CD4-positive, alpha-beta T cell treated with Interleukin-4 for 4 hours (primary cell): ENCODE results near the gene CMTM5.

Experiments
- DNase-seq: peaks from one replicate; pipeline ENCODE4 v3.0.0-alpha.2; 2020

Gene CMTM5, protein sequence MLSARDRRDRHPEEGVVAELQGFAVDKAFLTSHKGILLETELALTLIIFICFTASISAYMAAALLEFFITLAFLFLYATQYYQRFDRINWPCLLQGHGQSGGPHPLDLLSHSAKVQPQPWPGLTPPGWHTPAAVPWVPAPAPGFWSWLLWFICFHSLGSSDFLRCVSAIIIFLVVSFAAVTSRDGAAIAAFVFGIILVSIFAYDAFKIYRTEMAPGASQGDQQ

DNA sequence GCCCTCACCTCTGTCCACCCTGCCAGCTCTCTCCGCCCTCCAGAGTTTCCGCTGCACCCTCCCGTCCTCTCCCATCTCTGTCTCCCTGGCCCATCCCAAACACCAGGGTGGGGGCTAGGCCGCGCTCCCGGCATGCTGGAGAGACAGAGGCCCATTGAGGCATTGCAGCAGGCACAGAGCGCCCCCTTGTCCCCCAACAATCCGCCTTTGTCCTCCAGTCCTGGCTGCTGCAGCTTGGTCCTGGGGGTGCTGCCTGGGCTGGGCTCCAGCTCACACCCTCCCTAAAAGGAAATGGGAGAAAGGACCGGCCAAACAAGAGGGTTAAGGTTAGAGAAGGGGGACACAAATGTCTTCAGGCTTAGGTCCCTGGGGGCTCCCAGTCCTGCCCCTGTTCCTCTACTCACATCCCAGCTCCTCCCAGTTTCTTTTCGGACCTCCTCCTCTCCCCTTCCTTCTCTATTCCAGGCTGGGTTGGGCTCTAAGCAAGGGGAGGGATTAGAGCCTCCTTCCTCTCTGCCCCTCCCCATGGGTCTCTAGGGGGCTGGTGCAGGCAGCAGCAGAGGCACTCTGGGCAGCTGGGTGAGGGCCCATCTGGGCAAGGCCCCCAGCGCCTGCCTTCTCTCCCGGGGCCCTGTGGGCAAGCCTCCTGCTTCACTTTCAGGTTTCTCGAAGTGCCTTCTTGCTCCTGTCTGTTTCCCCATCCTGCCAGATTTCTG, at the start of gene CMTM5:
CMTM5 (plus strand) TSS at position 565 of the 716 bp plus-strand sequence. CDS start 206 bp downstream, outside the sequence.
- DNase-seq, result no peak

DNA sequence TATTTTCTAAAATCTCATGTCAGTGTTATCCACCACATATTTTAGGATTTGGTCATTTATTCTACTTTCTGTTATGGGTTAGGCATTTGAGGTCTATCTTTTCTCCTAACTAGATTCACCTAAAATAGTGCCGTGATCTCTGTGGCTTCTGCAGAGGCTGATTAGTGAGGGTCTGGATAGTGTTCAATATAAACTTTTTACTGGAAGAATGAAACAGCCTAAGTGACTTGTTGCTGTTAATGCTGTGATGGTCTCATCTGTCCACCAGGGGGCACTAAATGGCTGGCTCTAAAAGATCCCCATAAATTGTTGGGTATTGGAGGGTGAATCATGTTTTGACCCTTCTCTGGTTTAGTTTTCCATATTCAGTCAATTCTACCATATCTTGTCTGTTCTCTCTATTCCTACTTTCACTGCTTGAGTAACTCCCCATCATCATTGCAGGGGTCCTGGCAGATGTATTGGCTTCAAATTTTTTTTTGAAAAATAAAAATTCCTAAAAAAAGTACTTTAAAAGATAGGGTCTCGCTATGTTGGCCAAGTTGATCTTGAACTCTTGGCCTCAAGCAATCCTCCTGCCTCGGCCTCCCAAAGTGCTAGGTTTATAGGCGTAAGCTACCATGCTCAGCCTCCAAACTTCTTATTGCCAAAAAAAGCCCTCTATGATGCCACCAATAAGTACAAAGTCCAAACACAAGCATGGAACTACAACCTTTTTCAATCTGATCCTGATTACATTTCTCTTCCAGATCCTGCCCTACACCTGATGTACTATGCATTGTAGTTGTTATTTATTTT, 48.7 kb upstream of the CMTM5 start:
- DNase-seq, result peak; percentile 76

DNA sequence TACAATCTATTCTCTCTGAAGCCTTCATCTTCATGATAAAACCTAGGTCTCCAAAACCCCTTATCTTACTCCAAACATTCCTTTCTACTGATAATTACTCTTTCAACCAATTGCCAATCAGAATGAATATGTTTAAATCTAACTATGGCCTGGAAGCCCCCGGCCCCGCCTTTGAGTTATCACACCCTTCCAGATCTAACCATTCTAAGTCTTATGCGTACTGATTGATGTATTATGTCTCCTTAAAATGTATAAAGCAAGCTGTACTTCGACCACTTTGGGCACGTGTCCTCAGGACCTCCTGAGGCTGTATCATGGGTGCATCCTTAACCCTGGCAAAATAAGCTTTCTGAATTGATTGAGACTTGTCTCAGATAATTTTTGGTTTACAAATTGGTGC, 41.2 kb upstream of the CMTM5 start:
- no peak for DNase-seq

DNA sequence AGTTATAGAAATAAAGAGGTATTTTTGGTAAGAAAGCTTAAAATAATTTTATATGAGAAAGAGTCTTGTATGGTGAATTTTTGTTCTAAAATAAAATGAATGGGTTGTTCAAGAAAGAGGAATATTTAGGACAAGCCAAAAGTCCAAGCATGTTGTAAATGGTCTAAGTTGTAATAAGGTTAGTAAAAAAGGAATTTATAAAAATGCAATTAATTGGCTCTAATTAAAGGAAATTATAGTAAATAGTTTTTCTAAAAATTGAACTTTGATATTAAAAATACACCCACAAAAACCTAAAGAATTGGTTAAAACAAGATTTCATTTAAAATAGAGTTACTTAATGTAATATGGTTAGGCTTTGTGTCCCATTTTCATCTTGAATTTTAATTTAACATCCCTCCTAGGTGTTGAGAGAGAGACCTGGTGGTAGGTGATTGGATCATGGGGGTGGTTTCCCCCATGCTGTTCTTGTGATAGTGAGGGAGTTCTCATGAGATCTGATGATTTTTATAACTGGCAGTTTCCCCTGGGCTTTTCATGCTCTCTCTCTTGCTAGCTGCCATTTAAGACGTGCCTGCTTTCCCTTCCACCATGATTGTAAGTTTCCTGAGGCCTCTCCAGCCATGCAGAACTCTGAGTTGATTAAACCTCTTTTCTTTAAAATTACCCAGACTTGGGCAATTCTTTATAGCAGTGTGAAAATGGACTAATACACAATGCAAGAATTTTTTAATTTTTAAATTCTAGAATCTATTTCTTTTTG, 37.2 kb upstream of the CMTM5 start:
- DNase-seq, result no peak

DNA sequence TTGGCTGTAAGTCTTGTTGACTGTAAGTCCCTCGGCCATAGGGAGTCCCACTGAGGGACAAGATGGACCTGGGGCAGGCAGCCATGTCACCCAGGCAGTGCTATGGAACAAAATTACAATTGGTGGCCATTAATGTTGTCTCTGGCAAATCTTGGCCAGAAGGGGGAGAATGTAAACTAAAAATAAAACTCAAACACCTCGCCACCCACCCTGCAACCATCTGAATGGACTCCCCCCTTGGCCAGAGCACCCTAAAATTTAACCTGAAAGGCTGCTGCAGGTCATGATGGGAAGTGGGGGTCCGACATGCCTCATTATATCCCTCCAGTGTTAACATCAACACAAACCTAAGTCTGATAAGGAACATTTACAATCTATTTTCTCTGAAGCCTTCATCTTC, 32.4 kb upstream of the CMTM5 start:
- DNase-seq, result no peak

DNA sequence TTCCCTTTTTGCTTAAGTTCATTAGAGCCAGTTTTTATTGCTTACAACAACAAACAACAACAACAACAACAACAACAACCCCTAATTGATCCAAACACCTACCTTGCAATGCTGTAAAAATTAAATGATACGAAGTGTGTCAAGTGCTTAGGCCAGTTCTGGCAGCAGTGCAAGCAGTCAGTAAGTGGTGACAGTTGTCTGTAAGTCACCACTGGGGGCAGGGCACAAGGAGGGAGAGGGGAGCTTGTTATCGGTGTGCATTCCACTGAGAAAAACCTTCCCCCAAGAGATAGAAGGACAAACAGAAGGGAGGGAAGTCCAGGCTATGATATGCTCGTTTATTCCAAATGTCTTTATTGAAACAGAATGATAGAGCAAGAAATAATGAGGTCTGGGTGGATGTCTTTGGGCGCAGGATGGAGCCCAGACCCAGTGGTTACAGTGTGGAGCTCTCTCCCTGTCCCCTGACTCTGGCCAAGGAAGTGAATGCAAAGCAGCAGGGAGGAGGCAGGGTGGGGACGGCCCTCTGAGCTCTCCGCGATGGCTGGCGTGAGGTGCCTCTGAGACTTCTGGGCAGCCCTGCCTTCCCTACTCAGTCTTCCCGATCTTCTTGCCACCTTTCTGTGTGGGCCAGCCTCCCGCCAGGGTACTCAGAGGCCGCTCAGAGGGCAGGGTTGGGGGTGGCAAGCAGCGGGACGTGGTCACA, 30.7 kb upstream of the CMTM5 start:
- DNase-seq, result no peak

DNA sequence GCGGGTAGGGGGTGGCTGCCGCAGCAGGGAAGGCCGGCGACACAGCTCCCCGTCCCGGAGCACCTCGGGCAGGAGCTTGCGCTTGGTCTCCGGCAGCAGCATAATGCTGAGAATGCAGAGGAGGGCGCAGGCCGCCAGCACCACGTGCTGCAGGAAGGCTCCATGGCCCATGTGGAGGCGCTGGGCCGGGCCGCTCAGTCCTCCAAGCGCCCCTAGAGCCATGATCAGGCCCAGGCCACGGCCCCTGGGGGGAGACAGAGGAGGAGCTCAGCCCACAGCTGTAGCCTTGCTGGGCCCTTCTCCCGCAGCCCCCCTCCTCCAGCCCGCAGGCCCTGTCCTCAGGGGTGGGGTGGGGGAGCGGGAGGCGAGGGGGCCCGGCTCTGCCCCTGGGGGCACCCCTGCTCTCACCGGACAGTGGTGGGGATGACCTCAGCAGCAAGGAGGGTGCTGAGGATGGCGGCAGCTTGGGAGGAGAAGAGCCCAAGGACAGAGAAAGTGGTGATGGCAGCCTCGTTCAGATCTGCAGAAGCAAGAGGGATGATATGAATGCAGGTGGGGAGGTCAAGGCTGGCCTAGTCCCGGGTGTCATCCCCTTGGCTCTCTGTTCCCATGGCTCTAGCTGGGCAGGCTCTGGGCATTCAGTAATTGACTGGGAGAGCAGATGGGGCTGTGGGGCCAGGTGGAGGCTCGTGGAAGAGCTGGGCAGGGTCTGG, 30.0 kb upstream of the CMTM5 start:
- no peak for DNase-seq

DNA sequence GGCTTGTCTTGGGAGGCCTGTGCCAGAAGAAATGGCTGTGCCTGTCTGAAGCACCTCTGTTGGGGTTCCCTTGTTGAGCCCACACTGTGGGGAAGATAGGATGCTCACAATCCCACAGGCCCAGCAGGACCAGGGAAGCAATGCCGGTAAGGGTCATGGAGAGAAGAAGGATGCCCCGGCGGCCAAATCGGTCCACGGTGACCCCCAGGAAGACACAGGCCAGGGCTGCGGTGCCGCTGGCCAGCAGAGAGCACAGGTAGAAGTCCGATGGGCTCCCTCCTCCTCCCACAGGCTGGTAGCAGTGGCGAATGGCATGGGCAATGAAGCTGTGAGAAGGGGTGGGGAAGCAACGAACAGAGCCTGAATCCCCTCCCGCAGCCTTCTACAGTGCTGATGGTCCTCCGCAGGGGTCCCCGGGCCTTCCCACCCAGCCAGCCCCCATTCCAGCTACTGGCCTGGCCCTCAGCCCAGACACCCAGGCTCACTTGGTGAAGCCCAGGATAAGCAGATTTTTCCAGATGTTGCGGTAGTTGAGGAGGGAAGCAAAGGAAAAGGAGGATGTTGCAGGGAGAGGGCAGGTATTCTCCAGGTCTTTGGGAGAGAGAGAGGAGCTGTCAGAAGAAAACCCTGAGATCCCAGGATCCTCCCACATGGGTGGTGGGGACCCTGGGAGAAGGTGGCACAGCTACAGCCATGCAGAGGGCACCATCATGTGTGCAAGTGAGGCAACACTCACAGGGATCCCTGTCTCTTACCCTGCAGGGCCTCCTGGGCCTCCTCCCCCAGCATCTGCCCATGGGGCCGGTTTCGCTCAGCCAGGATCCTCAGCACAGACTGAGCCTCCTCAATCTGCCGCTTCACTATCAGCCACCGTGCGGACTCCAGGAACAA, 29.2 kb upstream of the CMTM5 start:
- DNase-seq, result no peak

DNA sequence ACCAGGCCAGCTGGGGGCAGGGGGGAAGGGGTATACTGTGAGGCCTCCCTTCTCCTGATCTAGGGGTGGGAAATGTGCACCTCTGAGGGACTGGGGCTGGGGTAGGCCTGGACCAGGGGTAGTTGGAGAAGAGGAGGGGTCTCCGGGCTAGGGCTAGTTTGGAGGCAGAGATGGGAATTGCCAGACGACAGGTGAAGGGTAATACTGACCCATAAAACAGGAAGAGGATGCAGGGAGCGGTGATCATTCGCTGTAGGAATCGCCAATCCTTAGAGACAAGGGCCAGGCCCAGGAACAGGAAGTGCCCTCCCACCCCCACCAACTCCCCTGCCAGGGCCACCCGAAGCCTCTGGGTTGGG, 28.6 kb upstream of the CMTM5 start:
- DNase-seq, result no peak

DNA sequence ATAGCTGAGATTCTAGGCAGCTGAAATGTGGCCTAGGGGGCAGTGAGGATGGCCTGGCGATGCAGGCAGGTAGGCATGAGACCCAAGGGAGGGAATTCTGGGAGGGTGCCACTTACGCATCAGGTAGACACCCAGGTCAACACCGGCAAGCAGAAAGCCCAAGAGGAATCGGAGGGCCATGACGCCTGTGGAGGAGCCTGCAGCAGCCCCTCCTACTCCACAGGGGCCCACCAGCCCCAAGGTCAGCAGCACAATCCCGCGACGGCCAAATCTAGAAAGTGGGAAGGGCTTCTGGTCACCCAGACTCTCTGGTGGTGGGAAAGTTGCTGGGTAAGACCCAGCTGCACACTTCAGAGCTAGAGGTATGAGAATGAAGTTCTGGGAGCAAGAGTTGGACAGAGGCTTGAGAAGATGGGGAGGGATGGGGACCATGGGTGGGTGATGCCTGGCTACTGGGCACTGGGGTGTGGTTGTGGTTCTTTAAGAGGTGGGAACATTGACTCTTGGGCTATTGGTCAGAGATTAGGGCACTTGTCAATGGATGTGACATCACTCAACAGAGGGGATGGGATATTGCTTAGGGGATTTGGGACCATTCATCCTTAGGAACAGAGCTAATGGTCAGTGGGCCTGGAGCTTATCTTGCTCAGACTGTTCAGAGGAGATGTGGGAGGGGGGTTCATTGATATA, 27.5 kb upstream of the CMTM5 start:
- no peak for DNase-seq

DNA sequence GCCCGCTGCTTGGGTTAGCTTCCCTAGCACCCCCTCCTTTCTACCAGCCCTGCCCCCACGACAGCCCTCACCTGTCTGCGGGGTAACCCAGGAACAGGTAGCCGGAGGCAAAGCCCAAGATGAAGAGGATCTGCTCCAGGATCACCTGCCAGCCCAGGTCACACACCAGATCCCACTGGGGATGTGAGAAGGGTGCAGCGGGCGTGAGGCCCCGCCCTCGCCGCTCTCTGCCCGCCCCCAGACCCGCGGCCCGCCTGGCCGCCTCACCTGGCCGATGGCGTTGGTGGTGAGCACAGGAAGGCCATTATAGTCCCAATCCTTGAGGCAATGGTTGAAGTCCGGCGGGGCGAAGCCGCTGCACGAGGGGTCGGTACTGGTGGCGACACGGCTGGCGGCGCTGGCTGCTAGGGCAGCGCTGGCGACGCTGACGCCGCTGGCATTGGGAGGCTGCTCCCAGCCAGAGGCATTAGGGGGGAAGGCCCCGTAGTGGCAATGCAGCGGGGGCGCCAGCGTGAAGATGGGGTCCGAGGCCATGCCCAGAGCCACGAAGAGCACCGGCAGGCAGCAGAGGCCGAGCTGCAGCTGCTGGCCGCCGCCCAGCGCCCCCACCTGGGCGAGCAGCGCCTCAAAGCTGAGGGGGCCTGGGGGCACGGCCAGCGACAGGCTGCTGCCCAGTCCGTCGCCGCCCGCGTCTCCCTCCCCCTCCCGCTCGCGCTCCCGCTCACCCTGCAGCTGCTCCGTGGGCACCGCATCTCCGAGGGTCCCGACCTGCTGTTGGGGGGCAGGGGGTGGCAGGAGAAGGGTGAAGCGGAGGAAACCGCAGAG, 25.0 kb upstream of the CMTM5 start:
- DNase-seq, result no peak

DNA sequence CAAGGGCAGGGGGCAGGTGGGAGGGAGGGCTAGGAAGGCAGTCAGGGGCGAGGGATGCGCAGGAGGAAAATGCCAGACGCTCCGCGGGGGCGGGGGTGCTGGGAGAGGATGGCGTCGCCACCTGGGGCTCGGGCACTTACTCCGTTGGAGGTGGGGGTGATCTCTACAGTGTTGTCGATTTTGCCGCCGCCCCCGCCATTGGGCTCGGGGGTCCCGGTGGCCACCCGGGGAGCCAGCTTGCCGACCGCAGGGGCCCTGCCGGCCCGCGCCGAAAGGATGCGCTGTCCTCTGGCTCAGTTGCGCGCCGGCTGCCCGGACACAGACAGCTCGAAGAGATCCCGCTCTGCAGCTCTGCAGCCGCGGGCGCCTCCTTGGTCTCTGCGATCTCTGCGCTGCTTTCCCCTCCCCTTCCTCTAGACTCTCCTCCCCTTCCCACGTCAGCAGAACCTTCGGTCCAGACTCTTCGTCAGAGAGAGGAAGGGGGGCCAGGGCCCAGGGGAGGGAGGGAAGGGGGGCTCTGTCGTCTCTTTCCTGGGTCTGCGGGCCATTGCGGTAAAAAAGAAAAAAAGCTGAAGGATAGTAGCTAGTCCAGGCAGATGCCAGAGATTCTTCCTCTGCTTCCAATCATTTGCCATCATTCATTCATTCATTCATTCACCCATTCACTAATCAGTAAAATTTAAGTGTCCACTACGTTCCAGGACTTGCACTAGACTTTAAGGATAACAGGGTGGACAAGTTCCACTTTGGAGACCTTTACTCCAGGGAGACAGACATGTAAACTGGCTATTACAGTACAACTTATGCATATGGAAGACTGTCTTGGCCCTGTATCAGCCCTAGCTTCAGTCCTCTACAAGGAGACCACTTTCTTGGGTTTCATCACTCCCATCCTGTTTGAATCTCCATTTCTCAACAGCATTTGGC, 24.1 kb upstream of the CMTM5 start, which contains the start of gene SLC22A17:
SLC22A17 (minus strand) TSS at position 382 of the 927 bp plus-strand sequence.
- peak; percentile 20 for DNase-seq

DNA sequence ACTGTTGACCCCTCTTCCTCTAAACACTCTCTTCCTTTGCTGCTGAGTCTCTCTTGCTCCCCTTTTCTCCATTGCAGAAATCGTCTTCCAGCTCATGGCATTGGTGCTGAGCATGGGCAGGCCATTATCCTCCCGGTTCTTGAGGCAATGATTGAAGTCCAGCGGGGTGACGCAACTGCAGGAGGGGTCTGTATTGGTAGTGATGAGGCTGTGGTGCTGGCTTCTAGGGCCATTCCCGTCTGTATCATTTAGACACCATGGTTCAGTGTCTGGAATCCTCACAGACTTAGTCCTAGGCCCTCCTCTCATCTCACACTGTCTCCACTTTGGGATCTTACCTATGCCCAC, 23.4 kb upstream of the CMTM5 start:
- no peak for DNase-seq

DNA sequence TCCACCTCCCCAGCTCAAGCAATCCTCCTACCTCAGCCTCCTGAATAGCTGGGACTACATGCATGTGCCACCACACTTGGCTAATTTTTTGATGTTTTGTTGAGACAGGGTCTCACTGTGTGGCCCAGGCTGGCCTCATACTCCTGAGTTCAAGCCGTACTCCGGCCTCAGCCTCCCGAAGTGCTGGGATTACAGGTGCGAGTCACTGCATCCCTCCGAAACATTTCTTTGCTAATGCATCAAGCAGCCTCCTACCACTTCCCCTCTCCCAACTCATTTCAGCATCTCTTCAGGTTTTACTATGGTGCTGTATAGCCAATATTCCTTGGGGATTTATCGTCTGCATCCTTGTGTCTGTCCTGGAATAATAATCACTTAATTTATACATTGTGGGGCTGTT, 21.9 kb upstream of the CMTM5 start:
- no peak for DNase-seq

DNA sequence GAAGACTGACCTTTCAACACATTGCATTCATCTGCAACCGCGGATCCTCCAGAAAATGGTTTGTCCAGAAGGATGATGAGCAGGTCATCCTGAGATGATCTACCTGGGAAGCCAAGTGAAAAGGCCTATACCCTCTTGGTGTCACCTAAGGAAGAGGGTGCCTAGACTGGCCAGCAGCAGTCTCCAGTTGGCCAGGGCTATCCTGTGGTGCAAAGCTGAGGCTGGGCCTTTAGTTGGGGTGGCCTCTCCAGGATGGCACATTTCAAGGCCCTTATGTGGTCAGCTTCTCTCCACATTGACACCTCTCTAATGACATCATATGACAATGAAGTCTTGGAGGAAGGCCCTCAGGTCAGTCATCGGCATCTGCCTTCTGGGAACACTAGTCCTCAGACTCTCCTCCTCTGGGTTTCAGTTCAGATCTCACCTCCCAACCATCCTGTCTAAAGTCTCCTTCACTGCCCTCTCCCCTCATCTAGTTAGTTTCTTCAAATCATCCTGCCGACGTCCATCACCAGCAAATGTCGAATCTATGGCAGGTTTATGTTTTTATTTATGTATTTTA, 20.9 kb upstream of the CMTM5 start:
- no peak for DNase-seq

DNA sequence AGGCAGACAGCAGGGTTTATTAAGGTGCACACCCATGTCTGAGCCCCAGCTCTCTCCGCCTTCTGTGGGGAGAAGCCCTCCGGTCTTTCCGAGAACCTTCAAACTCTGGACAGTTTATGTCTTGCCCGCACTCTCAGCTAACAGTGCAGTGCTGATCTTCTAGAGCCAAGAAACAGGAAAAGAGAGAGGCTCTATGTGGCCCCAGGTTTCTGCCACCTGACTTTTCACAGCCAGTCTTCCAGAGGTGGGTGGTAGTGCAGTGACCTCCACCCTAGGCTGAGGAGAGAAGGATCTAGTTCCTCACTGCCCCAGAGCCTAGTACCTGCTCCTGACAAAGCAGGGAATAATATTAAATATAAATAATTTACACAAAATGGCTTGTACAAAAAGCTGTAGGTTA, 20.2 kb upstream of the CMTM5 start:
- no peak for DNase-seq

DNA sequence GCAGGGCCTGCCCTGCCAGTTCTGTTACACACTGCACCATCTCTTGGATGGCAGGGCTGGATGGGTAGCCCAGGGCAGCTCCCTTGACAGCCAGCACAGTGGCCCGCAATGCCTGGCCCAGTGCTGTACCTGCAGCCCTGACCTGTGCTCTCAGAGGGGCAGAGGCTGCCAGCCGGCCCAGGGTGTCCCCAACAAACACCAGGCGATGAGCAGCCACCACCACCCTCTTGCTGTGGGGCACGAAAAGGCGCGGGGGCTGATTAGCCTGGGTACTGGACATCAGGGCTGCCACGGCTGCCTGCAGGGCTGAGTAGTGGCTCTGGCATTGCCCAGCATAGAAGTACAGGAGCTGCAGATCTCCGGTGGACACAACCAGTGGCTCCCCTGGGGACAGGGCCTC, 19.6 kb upstream of the CMTM5 start:
- DNase-seq, result no peak

DNA sequence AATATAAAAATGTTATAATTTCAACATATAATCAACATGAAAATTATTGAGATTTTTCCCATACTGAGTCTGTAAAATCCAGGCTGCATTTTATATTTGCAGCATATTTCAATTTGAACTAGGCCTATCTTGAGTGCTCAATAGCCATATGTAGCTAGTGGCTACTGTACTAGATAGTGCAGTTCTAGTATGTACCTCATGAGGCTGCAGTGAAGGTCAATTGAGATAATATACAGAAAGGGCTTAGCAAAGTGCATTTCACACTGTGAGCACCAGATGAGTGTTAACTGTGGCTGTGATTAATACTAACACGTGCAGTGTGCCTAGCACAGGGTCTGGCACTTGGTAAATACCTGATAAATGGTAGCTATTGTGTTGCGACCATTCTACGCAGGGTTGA, 18.8 kb upstream of the CMTM5 start:
- no peak for DNase-seq
